Caco-2 (cell line): ENCODE data around the gene KCNJ1. TPM values are rescaled to one million over a fixed set of nuclear protein-coding genes. Genes with fewer than 3 reads are reported as not detected.

Experiments
- BruUV-seq: library from RNA; stranded (reverse); fragments of 400-500 nt; replicated peaks from 2 replicates; lab custom pipeline; 2021; lab: Mats Ljungman, UMichigan
- CTCF ChIA-PET: fragments of 300-600 bp; sonication (Branson Sonifier 250); formaldehyde crosslinking; loops from one replicate; lab custom pipeline; 2022; ENCODE audit warnings: antibody characterized with exemption; lab: Charles Lee
- POLR2A ChIA-PET: fragments of 300-600 bp; sonication (Branson Sonifier 250); formaldehyde crosslinking; loops from one replicate; lab custom pipeline; 2022; ENCODE audit warnings: antibody characterized with exemption; lab: Charles Lee
- DNase-seq, 2 experiments: peaks; one replicate each; pipeline versions ENCODE4 v3.0.0 to v3.0.0-alpha.2; 2020 to 2022
- H3K27me3 ChIP-seq: replicated peaks from 2 replicates; pipeline ENCODE4 v1.6.0; 2011; ENCODE audit warnings: low read length; ENCODE audit not compliant: control insufficient read depth, insufficient read depth
- H3K36me3 ChIP-seq: 2 replicates; pipeline ENCODE4 v1.5.1; 2011; ENCODE audit warnings: low read length; ENCODE audit not compliant: control insufficient read depth, insufficient read depth
- H3K4me1 ChIP-seq: fragments of 250-450 bp; sonication (Bioruptor Pico); 2 replicates; pipeline ENCODE4 v1.5.1; 2020; ENCODE audit warnings: mild to moderate bottlenecking
- H3K4me3 ChIP-seq: 2 replicates; pipeline ENCODE4 v1.5.1; 2011; ENCODE audit warnings: low read depth, mild to moderate bottlenecking, control low read depth, low read length
- H3K9me3 ChIP-seq: fragments of 250-450 bp; sonication (Bioruptor Pico); 2 replicates; pipeline ENCODE4 v1.5.1; 2020; ENCODE audit warnings: mild to moderate bottlenecking, moderate library complexity
- H3K27ac Mint-ChIP-seq: one replicate; pipeline ENCODE4 v1.8.0; 2022; ENCODE audit warnings: mixed read lengths; ENCODE audit not compliant: unreplicated experiment
- H3K27me3 Mint-ChIP-seq: one replicate; pipeline ENCODE4 v1.8.0; 2022; ENCODE audit warnings: mixed read lengths; ENCODE audit not compliant: insufficient read depth, unreplicated experiment
- H3K36me3 Mint-ChIP-seq: one replicate; pipeline ENCODE4 v1.8.0; 2022; ENCODE audit warnings: mild to moderate bottlenecking, mixed read lengths; ENCODE audit not compliant: insufficient read depth, unreplicated experiment
- H3K4me1 Mint-ChIP-seq: one replicate; pipeline ENCODE4 v1.8.0; 2022; ENCODE audit warnings: low read depth, mixed read lengths; ENCODE audit not compliant: unreplicated experiment
- H3K4me3 Mint-ChIP-seq: one replicate; pipeline ENCODE4 v1.8.0; 2022; ENCODE audit warnings: mild to moderate bottlenecking, moderate library complexity, mixed read lengths; ENCODE audit not compliant: unreplicated experiment
- H3K9me3 Mint-ChIP-seq: one replicate; pipeline ENCODE4 v1.8.0; 2022; ENCODE audit warnings: mixed read lengths; ENCODE audit not compliant: unreplicated experiment
- CTCF ChIP-seq, 2 experiments: fragments of 200-600 bp in 1 of 2; IDR thresholded peaks; 1 replicate in 1 of 2; 2 replicates in 1 of 2; pipeline versions ENCODE4 v1.5.1 to v1.8.0; 2011 to 2022; ENCODE audit warnings: antibody characterized with exemption in 1 of 2, control low read depth in 1 of 2, inconsistent platforms in 1 of 2, low read depth in 1 of 2, low read length in 1 of 2, mild to moderate bottlenecking in 1 of 2, moderate library complexity in 1 of 2; ENCODE audit not compliant: insufficient read depth in 1 of 2, severe bottlenecking in 1 of 2, unreplicated experiment in 1 of 2
- intact Hi-C: fragments of 100-400 bp; cut with micrococcal nuclease; formaldehyde crosslinking; loops from one replicate; pipeline ENCODE4 v1.10.0; 2022; ENCODE audit not compliant: unreplicated experiment
- total RNA-seq: library from RNA; stranded (reverse); gene quantifications from 2 replicates; pipeline ENCODE4 v1.2.3, GENCODE V29; 2022

KCNJ1 gene
- total RNA-seq, 1 experiment from 2014 or later, result not detected

- ChIA-PET POLR2A (no interaction called here), CTCF (no interaction called here)
- H3K4me1 ChIP-seq, result no peaks in the 10 kb centered on the region
- Mint-ChIP-seq H3K36me3 (no peaks in the 10 kb centered on the region), H3K27me3 (peaks cover 22% of the 10 kb centered on the region), H3K27ac (no peak overlapping the region), H3K4me3 (no peak overlapping the region), H3K4me1 (no peaks in the 10 kb centered on the region), H3K9me3 (no peaks in the 10 kb centered on the region)
- peaks cover 5% of the 10 kb centered on the region; the same call in 1 of the 2 replicates for H3K27me3 ChIP-seq
- no peaks in the 10 kb centered on the region for H3K9me3 ChIP-seq
- intact Hi-C loops, result no loop called here
- H3K4me3 ChIP-seq, result no peak overlapping the region
- BruUV-seq, result no TSS peak
- no peak for TF ChIP-seq CTCF (IDR thresholded peaks at IDR 0.05; ENCODE audit: insufficient read depth in 1 of 2, low read depth in 1 of 2, low read length in 1 of 2, severe bottlenecking in 1 of 2, unreplicated experiment in 1 of 2)
- no peaks in the 10 kb centered on the region for H3K36me3 ChIP-seq
- DNase-seq, result peak in 1 of 2 experiments; percentile 34
Measured at GRCh38 chr11:128877726-128878125, 10.6 kb upstream of the KCNJ1 start.

- Histone ChIP-seq H3K4me3 (no peak overlapping the region), H3K36me3 (no peaks in the 10 kb centered on the region), H3K9me3 (no peaks in the 10 kb centered on the region), H3K27me3 (peaks cover 8% of the 10 kb centered on the region), H3K4me1 (no peaks in the 10 kb centered on the region)
- intact Hi-C loops, result no loop called here
- Mint-ChIP-seq H3K27ac (no peak overlapping the region), H3K27me3 (peaks cover 23% of the 10 kb centered on the region), H3K36me3 (no peaks in the 10 kb centered on the region), H3K4me3 (no peak overlapping the region), H3K9me3 (no peaks in the 10 kb centered on the region), H3K4me1 (no peaks in the 10 kb centered on the region)
- ChIA-PET CTCF (no interaction called here), POLR2A (no interaction called here)
- no TSS peak for BruUV-seq
- peak in 1 of 2 experiments; percentile 62 for DNase-seq
- TF ChIP-seq CTCF (IDR thresholded peaks at IDR 0.05; ENCODE audit: insufficient read depth in 1 of 2, low read depth in 1 of 2, low read length in 1 of 2, severe bottlenecking in 1 of 2, unreplicated experiment in 1 of 2), result no peak
Measured at GRCh38 chr11:128876133-128876650, 9.1 kb upstream of the KCNJ1 start.

GRCh38 chr11:128874427-128874826, 7.3 kb upstream of the KCNJ1 start:
- H3K4me3 ChIP-seq, result no peak overlapping the region
- TF ChIP-seq CTCF (IDR thresholded peaks at IDR 0.05; ENCODE audit: insufficient read depth in 1 of 2, low read depth in 1 of 2, low read length in 1 of 2, severe bottlenecking in 1 of 2, unreplicated experiment in 1 of 2), result no peak
- Mint-ChIP-seq H3K4me3 (no peak overlapping the region), H3K4me1 (no peaks in the 10 kb centered on the region), H3K9me3 (no peaks in the 10 kb centered on the region), H3K27me3 (peaks cover 23% of the 10 kb centered on the region), H3K36me3 (no peaks in the 10 kb centered on the region), H3K27ac (no peak overlapping the region)
- H3K36me3 ChIP-seq, result no peaks in the 10 kb centered on the region
- H3K9me3 ChIP-seq, result no peaks in the 10 kb centered on the region
- H3K4me1 ChIP-seq, result no peaks in the 10 kb centered on the region
- intact Hi-C loops, result no loop called here
- BruUV-seq, result no TSS peak
- peaks cover 8% of the 10 kb centered on the region for H3K27me3 ChIP-seq
- DNase-seq, result peak in 1 of 2 experiments; percentile 10
- ChIA-PET POLR2A (no interaction called here), CTCF (no interaction called here)
